DND-41 (cell line): ENCODE measurements around the gene SDK2.

Experiments
- EZH2 ChIP-seq: IDR thresholded peaks from 3 replicates; pipeline ENCODE4 v1.6.1; 2012; ENCODE audit warnings: borderline replicate concordance, low read depth, mild to moderate bottlenecking, moderate library complexity, low read length, inconsistent platforms; ENCODE audit not compliant: severe bottlenecking
- TF ChIP-seq, protein P1 (sequence below): IDR thresholded peaks from 2 replicates; pipeline ENCODE4 v1.5.1; 2012; ENCODE audit warnings: borderline replicate concordance, low read length, moderate library complexity, mild to moderate bottlenecking; ENCODE audit not compliant: poor library complexity, severe bottlenecking; ENCODE audit errors: extremely low read depth

DNA sequence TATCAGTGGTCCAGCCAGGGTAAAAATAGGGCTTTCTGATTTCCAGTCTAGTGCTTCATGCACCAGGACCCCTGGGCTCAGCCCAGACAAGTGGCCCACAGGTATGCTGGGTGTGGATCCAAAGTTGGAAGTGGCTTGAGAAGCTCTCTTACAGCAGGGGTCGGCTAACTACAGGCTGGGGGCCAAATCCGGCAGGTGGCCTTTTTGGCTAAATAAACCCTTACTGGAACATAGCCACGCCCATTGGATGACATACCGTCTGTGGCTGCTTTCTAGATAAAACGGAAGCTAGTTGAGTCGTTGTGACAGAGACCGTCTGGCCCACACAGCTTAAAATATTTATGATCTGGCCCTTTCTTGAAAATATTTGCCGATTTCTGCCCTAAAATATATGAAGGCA, 213.4 kb downstream of the SDK2 start:
- TF ChIP-seq, protein P1, sequence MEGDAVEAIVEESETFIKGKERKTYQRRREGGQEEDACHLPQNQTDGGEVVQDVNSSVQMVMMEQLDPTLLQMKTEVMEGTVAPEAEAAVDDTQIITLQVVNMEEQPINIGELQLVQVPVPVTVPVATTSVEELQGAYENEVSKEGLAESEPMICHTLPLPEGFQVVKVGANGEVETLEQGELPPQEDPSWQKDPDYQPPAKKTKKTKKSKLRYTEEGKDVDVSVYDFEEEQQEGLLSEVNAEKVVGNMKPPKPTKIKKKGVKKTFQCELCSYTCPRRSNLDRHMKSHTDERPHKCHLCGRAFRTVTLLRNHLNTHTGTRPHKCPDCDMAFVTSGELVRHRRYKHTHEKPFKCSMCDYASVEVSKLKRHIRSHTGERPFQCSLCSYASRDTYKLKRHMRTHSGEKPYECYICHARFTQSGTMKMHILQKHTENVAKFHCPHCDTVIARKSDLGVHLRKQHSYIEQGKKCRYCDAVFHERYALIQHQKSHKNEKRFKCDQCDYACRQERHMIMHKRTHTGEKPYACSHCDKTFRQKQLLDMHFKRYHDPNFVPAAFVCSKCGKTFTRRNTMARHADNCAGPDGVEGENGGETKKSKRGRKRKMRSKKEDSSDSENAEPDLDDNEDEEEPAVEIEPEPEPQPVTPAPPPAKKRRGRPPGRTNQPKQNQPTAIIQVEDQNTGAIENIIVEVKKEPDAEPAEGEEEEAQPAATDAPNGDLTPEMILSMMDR: no peak
- no peak for TF ChIP-seq EZH2
